Right lobe of liver (tissue), 6 donors: ENCODE results near the gene PRSS8. TPM values are rescaled to one million over a fixed set of nuclear protein-coding genes. Genes with fewer than 3 reads are reported as not detected.
"Not testable (repeated sequence)": the region's sequence is repeated elsewhere in the genome, so short reads cannot be mapped to it uniquely, and the experiment has no call there.

Experiments
- ATAC-seq, 4 donors: fragments of 200-7000 bp; cut with Tn5 transposase; one replicate each; pipeline ENCODE4 v1.9.1; 2020; ENCODE audit warnings: mild to moderate bottlenecking in 4 of 4, moderate library complexity in 4 of 4
- DNase-seq, 3 donors: peaks; one replicate each; pipeline ENCODE4 v3.0.0-alpha.2; 2020
- H3K27ac ChIP-seq, 3 donors: fragments of 200-600 bp; one replicate each; pipeline ENCODE4 v1.8.0; 2022
- H3K27me3 ChIP-seq, 2 donors: fragments of 200-600 bp; one replicate each; pipeline ENCODE4 v1.8.0; 2022
- H3K36me3 ChIP-seq, 4 donors: fragments of 200-600 bp; sonication (generic) in 1 of 4; one replicate each; pipeline versions ENCODE4 v1.5.1 to v1.8.0; 2017 to 2022; ENCODE audit warnings: control low read depth in 1 of 4
- H3K4me1 ChIP-seq, 4 donors: fragments of 200-600 bp; sonication (generic) in 1 of 4; one replicate each; pipeline versions ENCODE4 v1.5.1 to v1.8.0; 2017 to 2022; ENCODE audit warnings: control low read depth in 1 of 4
- H3K4me3 ChIP-seq, 3 donors: fragments of 200-600 bp; one replicate each; pipeline ENCODE4 v1.8.0; 2022
- H3K9me3 ChIP-seq, 4 donors: fragments of 200-600 bp; sonication (generic) in 1 of 4; one replicate each; pipeline versions ENCODE4 v1.5.1 to v1.8.0; 2017 to 2022; ENCODE audit warnings: control low read depth in 1 of 4
- POLR2A ChIP-seq: fragments of 450-650 bp; IDR thresholded peaks from one replicate; pipeline ENCODE4 v1.6.1; 2017; ENCODE audit warnings: antibody characterized with exemption, mild to moderate bottlenecking
- WGBS: methylation state at CpG from one replicate; pipeline ENCODE4 v1.1.6; 2018; ENCODE audit warnings: low coverage, low lambda C conversion rate; ENCODE audit not compliant: insufficient coverage; ENCODE audit errors: missing lambda C conversion rate; 5-methylcytosine and 5-hydroxymethylcytosine counted together
- intact Hi-C, 2 donors: fragments of 100-400 bp; cut with DNase I; formaldehyde crosslinking; loops; one replicate each; pipeline versions ENCODE4 v1.11.2 to v1.14.1; 2022
- total RNA-seq, 6 experiments: library from RNA; depleted of rRNA in 2 of 6; stranded (reverse); fragments of >200 nt in 2 of 6; fragmentation: NEBNext Ultra II Directional in 3 of 6; extraction: Animal tissue kit (Norgen Biotek cat#: 25700) in 3 of 6; gene quantifications; one replicate each; pipeline versions ENCODE4 v1.1.0 to v1.2.4, GENCODE V29; 2016 to 2023
- TF ChIP-seq, protein P1 (sequence below), 4 donors: fragments of 200-600 bp in 3 of 4; fragments of 450-650 bp in 1 of 4; IDR thresholded peaks; one replicate each; pipeline versions ENCODE4 v1.5.1 to v1.8.0; 2016 to 2022; ENCODE audit warnings: antibody characterized with exemption in 4 of 4, mild to moderate bottlenecking in 2 of 4
- donor health status: DM: no; HTN: yes; CAD: no.
- donor health status: DM: no; HTN: no; CAD: no.
- donor health status: DM: no; HTN: no; CAD: no.
- donor health status: DM: no; HTN: yes; CAD: no.
- donor health status: DM: no; HTN: yes; CAD: no.

The PRSS8 gene
- total RNA-seq, 6 experiments from 2014 or later, result 5.6 to 20.0 (median 13.1) TPM

DNA sequence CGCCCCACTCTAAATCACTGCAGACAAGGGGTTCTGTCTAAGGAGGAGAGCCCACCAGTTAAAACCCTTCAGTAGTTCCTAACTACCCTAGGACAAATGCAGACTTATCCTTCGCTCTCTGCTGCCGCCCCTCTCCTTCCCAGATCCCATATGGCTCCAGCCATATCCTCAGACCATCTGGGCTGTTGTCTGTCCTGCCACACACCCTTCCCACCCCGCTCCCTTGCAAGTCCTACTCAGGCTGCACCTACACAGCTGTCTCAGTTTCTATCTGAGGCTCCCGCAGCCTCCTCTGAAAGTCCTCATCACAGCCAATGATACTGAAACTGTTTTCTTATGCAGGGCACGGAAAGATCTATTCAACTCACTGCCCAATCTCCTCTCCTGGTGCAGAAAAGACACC lies 28.1 kb downstream of the PRSS8 start:
- TF ChIP-seq, protein P1, sequence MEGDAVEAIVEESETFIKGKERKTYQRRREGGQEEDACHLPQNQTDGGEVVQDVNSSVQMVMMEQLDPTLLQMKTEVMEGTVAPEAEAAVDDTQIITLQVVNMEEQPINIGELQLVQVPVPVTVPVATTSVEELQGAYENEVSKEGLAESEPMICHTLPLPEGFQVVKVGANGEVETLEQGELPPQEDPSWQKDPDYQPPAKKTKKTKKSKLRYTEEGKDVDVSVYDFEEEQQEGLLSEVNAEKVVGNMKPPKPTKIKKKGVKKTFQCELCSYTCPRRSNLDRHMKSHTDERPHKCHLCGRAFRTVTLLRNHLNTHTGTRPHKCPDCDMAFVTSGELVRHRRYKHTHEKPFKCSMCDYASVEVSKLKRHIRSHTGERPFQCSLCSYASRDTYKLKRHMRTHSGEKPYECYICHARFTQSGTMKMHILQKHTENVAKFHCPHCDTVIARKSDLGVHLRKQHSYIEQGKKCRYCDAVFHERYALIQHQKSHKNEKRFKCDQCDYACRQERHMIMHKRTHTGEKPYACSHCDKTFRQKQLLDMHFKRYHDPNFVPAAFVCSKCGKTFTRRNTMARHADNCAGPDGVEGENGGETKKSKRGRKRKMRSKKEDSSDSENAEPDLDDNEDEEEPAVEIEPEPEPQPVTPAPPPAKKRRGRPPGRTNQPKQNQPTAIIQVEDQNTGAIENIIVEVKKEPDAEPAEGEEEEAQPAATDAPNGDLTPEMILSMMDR (IDR thresholded peaks at IDR 0.05), result no peak
- TF ChIP-seq POLR2A, result no peak
- peaks cover 0 to 14% (median 1%) of the 10 kb centered on the region in 4 donors for H3K36me3 ChIP-seq
- H3K9me3 ChIP-seq, result no peaks in the 10 kb centered on the region
- H3K27me3 ChIP-seq, result no peaks in the 10 kb centered on the region
- DNase-seq (no peak), ATAC-seq (no peak)
- 90% methylated on average over 6 of the region's 6 CpGs for WGBS
- no peak overlapping the region for H3K4me3 ChIP-seq
- peak overlapping the region in 1 of 3 donors; percentile 90 for H3K27ac ChIP-seq
- peaks cover 0 to 44% (median 8%) of the 10 kb centered on the region in 4 donors for H3K4me1 ChIP-seq
- intact Hi-C loops, result no loop called here

DNA sequence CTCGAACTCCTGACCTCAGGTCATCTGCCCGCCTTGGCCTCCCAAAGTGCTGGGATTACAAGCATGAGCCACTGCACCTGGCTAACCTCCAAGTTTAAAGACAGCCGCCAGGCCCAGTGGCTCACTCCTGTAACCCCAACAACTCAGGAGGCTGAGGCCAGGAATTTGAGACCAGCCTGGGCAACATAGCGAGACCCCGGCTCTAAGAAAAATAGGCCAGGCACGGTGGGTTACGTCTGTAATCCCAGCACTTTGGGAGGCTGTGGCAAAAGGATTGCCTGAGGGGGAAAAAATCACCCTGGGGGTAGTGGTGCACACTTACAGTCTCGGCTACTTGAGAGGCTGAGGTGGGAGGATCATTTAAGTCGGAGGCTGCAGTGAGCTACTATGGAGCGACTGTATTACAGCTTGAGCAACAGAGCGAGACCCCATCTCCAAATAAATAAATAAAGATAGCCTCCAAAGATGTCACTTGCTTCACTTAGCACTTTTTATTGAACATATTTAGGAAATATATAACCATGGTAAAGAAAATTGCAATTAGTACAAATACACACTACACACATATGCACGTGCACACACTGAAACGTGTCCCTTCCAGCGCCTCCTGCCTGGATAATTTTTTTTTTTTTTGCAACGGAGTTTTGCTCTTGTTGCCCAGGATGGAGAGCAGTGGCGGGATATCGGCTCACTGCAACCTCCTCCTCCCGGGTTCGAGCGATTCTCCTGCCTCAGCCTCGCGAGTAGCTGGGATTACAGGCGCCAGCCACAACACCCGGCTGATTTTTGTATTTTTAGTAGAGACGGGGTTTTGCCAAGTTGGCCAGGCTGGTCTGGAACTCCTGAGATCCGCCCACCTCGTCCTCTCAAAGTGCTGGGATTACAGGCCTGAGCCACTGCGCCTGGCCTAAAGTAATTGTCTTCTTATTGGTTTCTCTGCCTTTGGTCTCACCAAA lies 28.7 kb downstream of the PRSS8 start:
- 64% methylated on average over 23 of the region's 28 CpGs for WGBS
- intact Hi-C loops, result no loop called here
- H3K36me3 ChIP-seq, result peaks cover 0 to 8% (median 0%) of the 10 kb centered on the region in 4 donors
- no peaks in the 10 kb centered on the region for H3K27me3 ChIP-seq
- H3K4me3 ChIP-seq, result no peak overlapping the region
- H3K4me1 ChIP-seq, result peaks cover 0 to 37% (median 3%) of the 10 kb centered on the region in 4 donors
- H3K9me3 ChIP-seq, result no peaks in the 10 kb centered on the region
- ATAC-seq, result no peak
- H3K27ac ChIP-seq, result peak overlapping the region in 2 of 3 donors; percentile 62 to 71
- no peak for DNase-seq
- TF ChIP-seq POLR2A, result no peak

DNA sequence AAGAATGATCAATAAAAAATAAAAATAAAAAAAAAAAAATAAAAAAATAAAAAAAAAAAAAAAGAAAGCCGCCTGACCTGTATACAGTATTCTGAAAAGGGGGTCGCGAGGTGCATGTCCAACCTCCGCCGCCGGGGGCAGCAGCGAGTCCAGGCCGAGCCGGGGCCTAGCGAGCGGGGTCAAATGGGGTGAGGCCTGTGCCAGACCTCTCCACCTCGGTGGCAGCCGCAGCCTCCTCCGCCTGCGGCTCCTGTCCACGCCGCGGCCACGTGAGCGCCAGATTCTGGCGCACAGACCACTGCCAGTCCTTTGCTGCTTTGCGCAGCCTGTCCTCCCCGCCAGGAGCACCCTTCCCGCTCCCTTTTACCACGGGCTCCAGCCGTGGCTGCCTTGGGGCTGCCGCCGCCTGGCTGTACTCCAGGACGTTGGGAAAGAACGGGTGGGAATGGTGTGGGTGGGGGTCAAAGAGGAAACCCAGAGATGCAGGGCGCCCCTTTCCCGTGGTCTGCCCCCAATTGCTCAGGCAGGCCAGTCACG lies 29.8 kb downstream of the PRSS8 start:
- Histone ChIP-seq H3K36me3 (no peaks in the 10 kb centered on the region), H3K27me3 (no peaks in the 10 kb centered on the region), H3K4me1 (peaks cover 0 to 26% (median 3%) of the 10 kb centered on the region in 4 donors), H3K27ac (peak overlapping the region; percentile 54 to 71 (median 62)), H3K4me3 (peak overlapping the region in 1 of 3 donors; percentile 26), H3K9me3 (no peaks in the 10 kb centered on the region)
- WGBS, result 0% methylated on average over 15 of the region's 33 CpGs
- ATAC-seq, result peak; percentile 90 to 94 (median 92)
- DNase-seq, result peak; percentile 92 to 95 (median 95)
- no peak for TF ChIP-seq POLR2A
- TF ChIP-seq, protein P1 (IDR thresholded peaks at IDR 0.05), result peak; percentile 78 to 85 (median 82)
- intact Hi-C loops, result no loop called here

DNA sequence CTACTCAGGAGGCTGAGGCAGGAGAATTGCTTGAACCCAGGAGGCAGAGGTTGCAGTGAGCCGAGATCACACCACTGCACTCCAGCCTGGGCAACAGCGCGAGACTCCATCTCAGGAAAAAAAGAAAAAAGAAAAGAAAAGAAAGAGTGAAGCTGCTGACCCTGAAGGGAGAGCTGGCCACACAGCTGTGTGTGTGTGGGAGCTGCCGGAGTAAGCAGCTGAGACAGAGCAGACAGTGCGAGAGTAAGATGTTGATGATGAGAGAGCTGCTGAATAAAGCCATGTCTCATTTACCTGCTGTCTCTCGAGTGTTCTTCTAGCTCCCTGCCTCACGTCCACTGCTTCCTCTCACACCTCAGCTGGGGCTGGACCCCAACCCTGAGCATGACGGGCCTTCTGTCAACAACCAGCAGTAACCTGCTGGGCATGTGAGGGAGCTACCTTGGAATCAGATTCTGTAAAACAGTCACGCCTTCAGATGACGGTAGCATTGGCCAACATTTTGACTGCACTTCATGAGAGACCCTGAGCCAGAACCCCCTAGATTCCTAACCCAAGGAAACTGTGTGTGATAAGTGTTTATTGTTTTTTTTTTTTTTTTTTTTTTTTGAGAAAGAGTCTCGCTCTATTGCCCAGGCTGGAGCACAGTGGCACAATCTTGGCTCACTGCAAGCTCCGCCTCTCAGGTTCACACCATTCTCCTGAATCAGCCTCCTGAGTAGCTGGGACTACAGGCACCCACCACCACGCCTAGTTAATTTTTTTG lies 34.5 kb downstream of the PRSS8 start:
- H3K27ac ChIP-seq, intact Hi-C loops, H3K27me3 ChIP-seq, H3K36me3 ChIP-seq, DNase-seq, H3K4me1 ChIP-seq, H3K9me3 ChIP-seq, H3K4me3 ChIP-seq, ATAC-seq: not testable (repeated sequence)
- WGBS, result 82% methylated on average over 9 of the region's 13 CpGs

DNA sequence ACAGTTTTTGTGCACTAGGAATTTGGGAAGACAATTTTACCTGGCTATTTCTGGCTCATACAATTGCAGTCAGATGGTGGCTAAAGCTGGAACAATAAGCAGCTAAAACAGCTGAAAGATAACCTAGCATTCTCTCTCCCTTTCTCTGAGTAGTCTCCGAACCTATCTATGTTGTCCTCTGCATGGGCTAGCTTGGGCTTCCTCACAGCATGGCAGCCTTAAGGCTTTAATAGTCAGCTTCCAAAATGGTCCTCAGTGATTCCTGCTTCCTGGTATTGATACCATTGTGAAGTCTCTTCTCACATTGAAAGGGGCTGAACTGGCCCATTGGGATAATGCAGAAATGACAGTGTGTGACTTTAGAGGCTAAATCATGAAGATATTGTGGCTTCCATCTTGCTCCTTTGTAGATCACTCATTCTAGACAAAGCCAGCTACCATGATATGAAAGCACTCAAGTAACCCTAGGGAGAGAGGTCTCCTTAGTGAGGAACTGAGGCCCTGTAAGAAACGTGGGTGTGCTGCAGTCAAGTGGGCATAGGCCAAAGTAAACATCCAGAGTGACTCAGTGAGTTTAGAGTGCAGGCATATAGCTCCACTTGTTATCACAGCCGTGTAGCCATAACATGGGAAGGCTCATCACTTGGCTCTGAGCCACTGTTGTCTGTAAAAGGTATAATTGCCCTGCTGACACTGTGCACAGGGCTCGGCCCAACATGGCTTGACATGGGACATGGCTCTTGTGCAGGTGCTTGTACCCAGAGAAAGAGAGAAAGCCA lies 35.5 kb downstream of the PRSS8 start:
- no peak for DNase-seq
- H3K4me1 ChIP-seq, result peaks cover 0 to 5% (median 0%) of the 10 kb centered on the region in 4 donors
- 55% methylated on average over 2 of the region's 4 CpGs for WGBS
- H3K27ac ChIP-seq, result no peak overlapping the region
- TF ChIP-seq, protein P1 (IDR thresholded peaks at IDR 0.05), result no peak
- ATAC-seq, result no peak
- no peaks in the 10 kb centered on the region for H3K36me3 ChIP-seq
- no peaks in the 10 kb centered on the region for H3K9me3 ChIP-seq
- H3K27me3 ChIP-seq, result no peaks in the 10 kb centered on the region
- intact Hi-C loops, result no loop called here
- no peak overlapping the region for H3K4me3 ChIP-seq
